Right cardiac atrium (tissue), 5 donors: ENCODE measurements around the gene SORCS2. TPM values are rescaled to one million over a fixed set of nuclear protein-coding genes. Genes with fewer than 3 reads are reported as not detected.

ENCODE experiments used
- ATAC-seq, 2 donors: fragments of 200-7000 bp; cut with Tn5 transposase; one replicate each; pipeline versions ENCODE4 v1.8.0 to v1.9.1; 2020; ENCODE audit warnings: moderate library complexity in 2 of 2, mild to moderate bottlenecking in 1 of 2
- DNase-seq, 3 donors: peaks; one replicate each; pipeline ENCODE4 v3.0.0-alpha.2; 2020
- H3K27ac ChIP-seq: one replicate; pipeline ENCODE4 v1.5.1; 2013; ENCODE audit warnings: mild to moderate bottlenecking, low read length, control low read depth, moderate library complexity
- H3K27me3 ChIP-seq: one replicate; pipeline ENCODE4 v1.6.1; 2013; ENCODE audit not compliant: control insufficient read depth, insufficient read depth
- H3K4me1 ChIP-seq: one replicate; pipeline ENCODE4 v1.6.1; 2013; ENCODE audit warnings: low read length; ENCODE audit not compliant: control insufficient read depth, insufficient read depth
- H3K4me3 ChIP-seq: one replicate; pipeline ENCODE4 v1.5.1; 2013; ENCODE audit warnings: low read length, control low read depth
- H3K9me3 ChIP-seq: one replicate; pipeline ENCODE4 v1.6.1; 2013; ENCODE audit warnings: low read length; ENCODE audit not compliant: control insufficient read depth
- WGBS: extraction: QIAGEN DNeasy Blood & Tissue Kit; methylation state at CpG from one replicate; pipeline ENCODE4 v1.1.7; 2013; 5-methylcytosine and 5-hydroxymethylcytosine counted together
- intact Hi-C, 4 donors: fragments of 100-400 bp; cut with DNase I; formaldehyde crosslinking; loops; one replicate each; pipeline versions ENCODE4 v1.11.0 to v1.14.0; 2022 to 2023
- polyA plus RNA-seq: library from polyadenylated mRNA; stranded (reverse); fragments of 200-250 nt; gene quantifications from one replicate; pipeline ENCODE4 v1.2.3, GENCODE V29; 2013
- total RNA-seq, 4 donors: library from RNA; stranded (reverse); fragmentation: NEBNext Ultra II Directional; extraction: Animal tissue kit (Norgen Biotek cat#: 25700); gene quantifications; one replicate each; pipeline ENCODE4 v1.2.1, GENCODE V29; 2021
- donor health status: healthy with polysubstance abuse.
- donor health status: DM: no; HTN: yes; CAD: no.
- donor health status: DM: no; HTN: no; CAD: no.
- donor health status: DM: no; HTN: yes; CAD: no; lungs with severe emphysema.
- donor health status: DM: yes; HTN: yes; CAD: no.

Gene SORCS2
- total and polyA plus RNA-seq, 5 donors: 2.1 to 7.3 (median 2.7) TPM

GRCh38 chr4:7419961-7420660 is 227.8 kb downstream of the SORCS2 start:
- no peak overlapping the region for H3K4me3 ChIP-seq
- no peaks in the 10 kb centered on the region for H3K9me3 ChIP-seq
- no peaks in the 10 kb centered on the region for H3K27me3 ChIP-seq
- intact Hi-C loops: no loop called here
- DNase-seq (no peak), ATAC-seq (no peak)
- no peaks in the 10 kb centered on the region for H3K4me1 ChIP-seq
- 49% methylated on average over 4 of the region's 4 CpGs for WGBS
- no peak overlapping the region for H3K27ac ChIP-seq

DNA sequence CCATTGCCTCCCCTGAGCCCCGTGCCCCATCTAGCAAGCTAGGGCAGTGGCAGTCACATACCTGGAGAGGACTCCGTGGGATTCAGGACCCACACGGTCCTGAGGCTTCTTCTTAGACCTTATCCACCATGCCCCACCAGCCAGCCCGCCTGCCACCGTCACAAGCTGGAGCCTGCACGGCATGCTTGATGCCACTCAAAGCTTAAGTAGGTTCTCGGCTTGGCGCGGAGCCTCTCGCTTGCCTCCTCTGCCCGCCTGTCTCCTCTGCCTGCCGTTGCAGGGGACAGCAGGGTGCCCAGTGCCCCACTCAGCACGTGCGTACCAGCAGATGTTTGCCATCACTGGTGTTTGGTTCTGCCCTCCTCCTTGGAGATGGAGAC is 228.3 kb downstream of the SORCS2 start:
- DNase-seq (peak in 1 of 3 donors; percentile 45), ATAC-seq (no peak)
- Histone ChIP-seq H3K4me1 (no peaks in the 10 kb centered on the region), H3K27me3 (no peaks in the 10 kb centered on the region), H3K4me3 (no peak overlapping the region), H3K27ac (no peak overlapping the region), H3K9me3 (no peaks in the 10 kb centered on the region)
- WGBS: 71% methylated on average over 14 of the region's 14 CpGs
- intact Hi-C loops: no loop called here

DNA sequence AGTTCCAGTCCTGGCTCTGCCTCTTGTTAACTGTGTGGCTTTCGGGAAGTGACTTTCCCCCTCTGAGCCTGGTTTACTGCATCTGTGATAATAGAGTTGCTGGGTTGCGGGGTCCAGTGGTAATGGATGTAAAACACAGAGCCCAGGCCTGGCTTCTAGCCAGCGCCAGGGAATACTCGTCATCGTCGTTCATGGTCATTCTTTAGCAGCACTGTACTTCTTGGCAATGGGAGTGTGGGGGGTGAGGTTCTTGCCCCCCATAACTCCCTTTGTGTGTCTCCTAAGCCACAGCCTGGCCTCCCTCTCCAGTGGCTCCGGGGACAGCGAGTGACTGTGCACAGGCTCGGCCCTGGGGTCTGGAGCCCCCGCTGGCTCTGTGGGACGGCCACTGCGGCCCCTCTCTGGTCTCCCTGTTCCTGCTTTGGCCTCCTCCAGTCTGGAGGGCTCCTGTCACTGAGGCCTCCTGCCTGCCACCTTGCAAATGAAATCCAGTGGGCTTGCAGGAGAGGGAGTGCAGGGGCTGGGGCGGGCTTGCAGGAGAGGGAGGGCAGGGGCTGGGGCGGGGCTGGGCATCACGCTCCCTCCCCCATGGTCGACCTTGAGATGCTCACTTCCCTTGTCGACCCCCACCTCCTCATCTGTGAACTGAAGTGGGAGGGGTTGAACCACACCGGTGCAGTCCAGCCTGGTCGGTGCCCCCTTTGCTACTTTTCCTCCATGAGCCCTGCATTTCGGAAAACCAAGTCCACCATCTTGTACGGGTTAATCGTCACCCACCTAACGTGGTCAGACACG is 229.2 kb downstream of the SORCS2 start:
- H3K27me3 ChIP-seq: no peaks in the 10 kb centered on the region
- DNase-seq: peak in 1 of 3 donors; percentile 40
- no peak for ATAC-seq
- no peaks in the 10 kb centered on the region for H3K9me3 ChIP-seq
- 79% methylated on average over 24 of the region's 24 CpGs for WGBS
- H3K4me3 ChIP-seq: no peak overlapping the region
- H3K4me1 ChIP-seq: no peaks in the 10 kb centered on the region
- intact Hi-C loops: no loop called here
- H3K27ac ChIP-seq: no peak overlapping the region

DNA sequence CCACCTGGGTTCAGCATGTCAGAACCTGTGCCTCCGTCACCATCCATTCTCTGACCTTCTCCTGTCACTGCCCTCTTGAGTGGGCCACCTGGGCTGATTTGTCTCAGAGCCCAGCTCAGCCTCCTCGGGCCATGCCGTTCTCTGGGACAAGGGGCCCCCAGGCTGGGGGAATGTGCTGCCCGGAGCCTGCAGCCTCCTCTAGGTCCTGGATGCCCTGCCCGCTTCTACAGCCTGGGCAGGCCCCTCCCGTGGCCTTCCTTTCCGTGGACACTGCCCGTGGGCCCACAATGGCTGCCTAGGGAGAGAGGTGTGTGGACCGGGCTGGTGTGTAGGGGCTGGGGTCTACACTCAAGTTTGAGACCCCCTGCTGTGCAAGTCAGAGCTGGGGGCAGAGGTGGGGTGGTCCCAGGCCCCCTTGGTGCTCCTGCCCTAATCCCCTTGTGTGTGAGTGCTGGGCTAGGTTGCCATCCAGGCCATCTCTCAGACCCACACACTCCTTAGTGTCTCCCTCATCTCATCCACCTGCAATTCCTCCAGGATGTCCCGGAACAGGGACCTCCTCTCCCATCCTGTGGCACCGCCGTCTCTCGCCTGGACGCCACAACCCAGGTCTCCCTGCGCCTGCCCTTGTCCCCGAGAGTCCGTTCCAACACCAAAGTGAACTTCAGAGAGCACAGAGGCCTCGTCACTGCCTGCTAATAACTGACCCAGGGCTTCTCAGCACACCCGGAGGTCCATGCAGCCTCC is 230.0 kb downstream of the SORCS2 start:
- Histone ChIP-seq H3K27ac (no peak overlapping the region), H3K4me3 (no peak overlapping the region), H3K9me3 (no peaks in the 10 kb centered on the region), H3K4me1 (no peaks in the 10 kb centered on the region), H3K27me3 (no peaks in the 10 kb centered on the region)
- no peak for ATAC-seq
- intact Hi-C loops: no loop called here
- WGBS: 89% methylated on average over 19 of the region's 19 CpGs
- no peak for DNase-seq

- intact Hi-C loops: no loop called here
- Histone ChIP-seq H3K9me3 (no peaks in the 10 kb centered on the region), H3K27me3 (no peaks in the 10 kb centered on the region), H3K4me1 (no peaks in the 10 kb centered on the region), H3K4me3 (no peak overlapping the region), H3K27ac (no peak overlapping the region)
- ATAC-seq (no peak), DNase-seq (no peak)
- WGBS: 93% methylated on average over 9 of the region's 9 CpGs
These were observed 230.5 kb downstream of the SORCS2 start for GRCh38 chr4:7422898-7423180.

- no peak for DNase-seq
- 74% methylated on average over 5 of the region's 5 CpGs for WGBS
- no peak for ATAC-seq
- H3K27me3 ChIP-seq: no peaks in the 10 kb centered on the region
- H3K4me1 ChIP-seq: no peaks in the 10 kb centered on the region
- H3K27ac ChIP-seq: no peak overlapping the region
- no peak overlapping the region for H3K4me3 ChIP-seq
- no peaks in the 10 kb centered on the region for H3K9me3 ChIP-seq
- intact Hi-C loops: no loop called here
These were observed 231.1 kb downstream of the SORCS2 start for GRCh38 chr4:7423391-7423790.

- DNase-seq: peak in 1 of 3 donors; percentile 28
- 71% methylated on average over 17 of the region's 17 CpGs for WGBS
These were observed 231.6 kb downstream of the SORCS2 start for GRCh38 chr4:7423801-7424552.

GRCh38 chr4:7424553-7425111 is 232.3 kb downstream of the SORCS2 start:
- no peaks in the 10 kb centered on the region for H3K9me3 ChIP-seq
- 81% methylated on average over 18 of the region's 18 CpGs for WGBS
- H3K27me3 ChIP-seq: no peaks in the 10 kb centered on the region
- DNase-seq: peak in 1 of 3 donors; percentile 17
- H3K27ac ChIP-seq: no peak overlapping the region
- no peak overlapping the region for H3K4me3 ChIP-seq
- ATAC-seq: no peak
- intact Hi-C loops: no loop called here
- no peaks in the 10 kb centered on the region for H3K4me1 ChIP-seq

More at GRCh38 chr4:7423801-7424552, 231.6 kb downstream of the SORCS2 start:
- H3K27ac ChIP-seq: no peak overlapping the region
- H3K4me3 ChIP-seq: no peak overlapping the region
- no peak for ATAC-seq
- H3K4me1 ChIP-seq: no peaks in the 10 kb centered on the region
- no peaks in the 10 kb centered on the region for H3K27me3 ChIP-seq
- no peaks in the 10 kb centered on the region for H3K9me3 ChIP-seq
- intact Hi-C loops: no loop called here

DNA sequence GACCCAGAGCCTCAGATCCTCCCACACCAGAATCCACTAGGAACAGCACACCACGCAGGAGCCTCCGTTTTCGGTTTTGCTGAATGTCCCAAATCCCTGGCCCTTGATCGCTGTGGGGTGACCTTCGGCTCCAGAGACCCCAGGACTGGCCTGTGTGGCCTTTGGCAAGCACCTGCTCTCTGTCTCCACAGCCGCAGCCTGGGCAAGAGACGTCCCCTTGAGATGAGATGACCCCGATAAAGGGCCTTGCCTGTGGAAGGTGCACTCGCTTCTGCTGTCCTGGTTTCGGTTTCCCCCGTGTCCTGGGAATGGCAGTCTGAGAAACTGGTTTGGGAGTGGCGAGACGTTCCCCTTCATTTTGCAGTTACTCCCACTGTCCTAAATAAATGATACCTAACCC is 232.8 kb downstream of the SORCS2 start:
- intact Hi-C loops: no loop called here

DNA sequence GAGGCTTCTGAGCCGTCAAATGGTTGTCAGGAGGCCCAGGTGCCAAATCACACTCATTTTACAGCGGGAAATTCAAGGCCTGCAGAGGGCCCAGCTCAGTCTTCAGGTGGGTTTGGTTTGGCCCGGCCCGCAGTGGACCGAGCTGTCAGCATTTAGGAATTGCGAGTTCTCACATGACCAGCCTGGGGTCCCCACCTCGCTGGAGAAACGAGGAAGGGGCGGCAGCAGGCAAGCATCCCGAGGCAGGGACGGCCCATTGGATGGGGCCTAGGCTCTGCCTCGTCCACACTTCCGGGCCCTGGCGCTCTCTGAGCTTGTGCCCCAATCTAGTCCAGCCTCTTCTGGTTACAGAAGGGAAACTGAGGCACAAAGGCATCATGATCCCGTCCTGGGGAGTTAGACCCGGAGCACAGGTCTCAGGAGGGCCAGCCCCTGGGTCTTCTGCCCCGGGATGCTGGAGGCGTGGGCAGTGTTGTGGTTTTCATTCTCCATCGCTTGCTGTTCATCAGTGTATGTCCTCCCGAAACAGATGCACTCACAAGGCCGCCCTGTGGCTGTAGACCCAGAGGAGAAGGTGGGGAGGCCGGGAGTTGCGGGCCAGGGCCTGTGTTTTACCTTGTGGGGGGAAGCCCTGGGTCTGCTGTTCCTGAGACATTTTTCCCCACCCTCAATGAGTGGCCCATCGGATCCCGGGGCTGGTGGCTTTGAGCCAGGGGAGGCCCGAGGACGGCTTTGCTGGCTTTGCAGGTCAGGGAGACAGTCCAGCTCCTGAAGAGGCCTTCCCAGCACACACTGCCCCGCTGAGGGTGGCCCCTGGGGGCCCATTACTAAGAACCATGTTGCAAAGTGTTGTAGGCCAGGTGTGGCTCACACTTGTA is 233.5 kb downstream of the SORCS2 start:
- H3K27me3 ChIP-seq: no peaks in the 10 kb centered on the region
- no peaks in the 10 kb centered on the region for H3K4me1 ChIP-seq
- intact Hi-C loops: no loop called here
- H3K9me3 ChIP-seq: no peaks in the 10 kb centered on the region
- no peak overlapping the region for H3K27ac ChIP-seq
- 88% methylated on average over 28 of the region's 28 CpGs for whole genome bisulfite sequencing
- DNase-seq (no peak), ATAC-seq (no peak)
- H3K4me3 ChIP-seq: no peak overlapping the region

More for the DNA sequence above, 232.8 kb downstream of the SORCS2 start:
- Histone ChIP-seq H3K27me3 (no peaks in the 10 kb centered on the region), H3K9me3 (no peaks in the 10 kb centered on the region), H3K4me1 (no peaks in the 10 kb centered on the region), H3K4me3 (no peak overlapping the region), H3K27ac (no peak overlapping the region)
- DNase-seq: peak in 1 of 3 donors; percentile 28
- no peak for ATAC-seq
- 87% methylated on average over 13 of the region's 13 CpGs for WGBS
